Measurements from ENCODE around the gene PSAP. TPM values are rescaled to one million over a fixed set of nuclear protein-coding genes. Genes with fewer than 3 reads are reported as not detected.

PSAP gene
- total RNA-seq, 2 experiments from 2014 or later = 94.2 to 101 TPM

- ATAC-seq = no peak
- Mint-ChIP-seq H3K4me1 (ENCODE audit: low read depth) (peaks cover 10% of the 10 kb centered on the region), H3K4me3 (no peak overlapping the region), H3K27me3 (peaks cover 5% of the 10 kb centered on the region), H3K36me3 (ENCODE audit: low read depth) (no peaks in the 10 kb centered on the region), H3K9me3 (no peaks in the 10 kb centered on the region), H3K27ac (no peak overlapping the region)
- ChIA-PET POLR2A (no interaction called here), CTCF (interaction anchor here (8.7 kb wide), 1 partner anchor 156 kb away, joined by 129 read pairs; no protein-coding TSS in a partner anchor)
- no peak for DNase-seq
- intact Hi-C loops (cut with micrococcal nuclease) = loop anchor here (10.0 kb wide), 1 partner anchor 59 kb away; no protein-coding TSS in a partner anchor
- no peak for TF ChIP-seq CTCF (IDR thresholded peaks at IDR 0.05)
Observed at GRCh38 chr10:71893258-71893815, 42.3 kb upstream of the PSAP start.

GRCh38 chr10:71891437-71891836 lies 40.4 kb upstream of the PSAP start:
- no peak overlapping the region for H3K27ac Mint-ChIP-seq
- intact Hi-C loops (cut with micrococcal nuclease) = loop anchor here (10.0 kb wide), 1 partner anchor 57 kb away; no protein-coding TSS in a partner anchor

GRCh38 chr10:71889388-71889987 lies 38.4 kb upstream of the PSAP start:
- Mint-ChIP-seq H3K27ac (peak overlapping the region; percentile 65), H3K27me3 (peaks cover 5% of the 10 kb centered on the region), H3K4me3 (peak overlapping the region; percentile 78), H3K36me3 (ENCODE audit: low read depth) (no peaks in the 10 kb centered on the region), H3K9me3 (no peaks in the 10 kb centered on the region), H3K4me1 (ENCODE audit: low read depth) (peaks cover 10% of the 10 kb centered on the region)
- ATAC-seq (no peak), DNase-seq (no peak)
- intact Hi-C loops (cut with micrococcal nuclease) = no loop called here
- ChIA-PET POLR2A (no interaction called here), CTCF (interaction anchor here (1.0 kb wide), 1 partner anchor 116 kb away, joined by 3 read pairs; the partner anchor contains the start of gene VSIR)
- no peak for TF ChIP-seq CTCF (IDR thresholded peaks at IDR 0.05)

More at GRCh38 chr10:71891437-71891836, 40.4 kb upstream of the PSAP start:
- CTCF ChIA-PET = interaction anchor here (1.3 kb wide), 1 partner anchor 157 kb away, joined by 7 read pairs; no protein-coding TSS in a partner anchor
- H3K4me3 Mint-ChIP-seq = no peak overlapping the region
- POLR2A ChIA-PET = no interaction called here
- H3K9me3 Mint-ChIP-seq = no peaks in the 10 kb centered on the region
- ATAC-seq = no peak
- TF ChIP-seq CTCF (IDR thresholded peaks at IDR 0.05) = no peak
- peaks cover 10% of the 10 kb centered on the region for H3K4me1 Mint-ChIP-seq (ENCODE audit: low read depth)
- no peaks in the 10 kb centered on the region for H3K36me3 Mint-ChIP-seq (ENCODE audit: low read depth)
- no peak for DNase-seq
- H3K27me3 Mint-ChIP-seq = peaks cover 5% of the 10 kb centered on the region

GRCh38 chr10:71888623-71889387 lies 37.8 kb upstream of the PSAP start:
- Mint-ChIP-seq H3K9me3 (no peaks in the 10 kb centered on the region), H3K36me3 (ENCODE audit: low read depth) (no peaks in the 10 kb centered on the region), H3K27me3 (peaks cover 5% of the 10 kb centered on the region), H3K4me3 (peak overlapping the region; percentile 78), H3K27ac (peak overlapping the region; percentile 65), H3K4me1 (ENCODE audit: low read depth) (peaks cover 10% of the 10 kb centered on the region)
- ATAC-seq (peak; percentile 91), DNase-seq (peak; percentile 76)
- intact Hi-C loops (cut with micrococcal nuclease) = no loop called here
- ChIA-PET POLR2A (no interaction called here), CTCF (interaction anchor here (1.0 to 1.2 kb wide), 2 partner anchors 115 to 449 kb away, joined by 3 read pairs; partner anchors contain the start of gene VSIR)
- no peak for TF ChIP-seq CTCF (IDR thresholded peaks at IDR 0.05)

Data from activated CD8-positive, alpha-beta T cell treated with anti-CD3 and anti-CD28 coated beads for 36 hours (primary cell).